ENCODE data around the gene FMNL2.

Gene FMNL2

GRCh38 chr2:152646264-152646663, 311.3 kb downstream of the FMNL2 start:
- DNase-seq (ENCODE audit: low read depth, low spot score): no peak

- no peak for DNase-seq (ENCODE audit: low read depth, low spot score)
Measured at GRCh38 chr2:152646775-152647174, 311.8 kb downstream of the FMNL2 start.

GRCh38 chr2:152647552-152647951, 312.6 kb downstream of the FMNL2 start:
- no peak for DNase-seq (ENCODE audit: low read depth, low spot score)

- DNase-seq (ENCODE audit: low read depth, low spot score): no peak
Measured at GRCh38 chr2:152648336-152648735, 313.4 kb downstream of the FMNL2 start.

- no peak for DNase-seq (ENCODE audit: low read depth, low spot score)
Measured at GRCh38 chr2:152649997-152650396, 315.0 kb downstream of the FMNL2 start.

- no peak for DNase-seq (ENCODE audit: low read depth, low spot score)
Measured at GRCh38 chr2:152650768-152651371, 315.9 kb downstream of the FMNL2 start.

GRCh38 chr2:152651834-152652233, 316.9 kb downstream of the FMNL2 start:
- no peak for DNase-seq (ENCODE audit: low read depth, low spot score)

GRCh38 chr2:152655880-152656279, 320.9 kb downstream of the FMNL2 start:
- DNase-seq (ENCODE audit: low read depth, low spot score): no peak

GRCh38 chr2:152657043-152657442, 322.1 kb downstream of the FMNL2 start:
- no peak for DNase-seq (ENCODE audit: low read depth, low spot score)

- DNase-seq (ENCODE audit: low read depth, low spot score): no peak
Measured at GRCh38 chr2:152658221-152658620, 323.2 kb downstream of the FMNL2 start.

GRCh38 chr2:152661076-152661475, 326.1 kb downstream of the FMNL2 start:
- no peak for DNase-seq (ENCODE audit: low read depth, low spot score)

GRCh38 chr2:152664725-152665124, 329.8 kb downstream of the FMNL2 start:
- no peak for DNase-seq (ENCODE audit: low read depth, low spot score)

- no peak for DNase-seq (ENCODE audit: low read depth, low spot score)
Measured at GRCh38 chr2:152674334-152674733, 339.4 kb downstream of the FMNL2 start.

GRCh38 chr2:152676461-152676860, 341.5 kb downstream of the FMNL2 start:
- DNase-seq (ENCODE audit: low read depth, low spot score): no peak

GRCh38 chr2:152678808-152679207, 343.8 kb downstream of the FMNL2 start:
- no peak for DNase-seq (ENCODE audit: low read depth, low spot score)

- DNase-seq (ENCODE audit: low read depth, low spot score): no peak
Measured at GRCh38 chr2:152682663-152683062, 347.7 kb downstream of the FMNL2 start.

- no peak for DNase-seq (ENCODE audit: low read depth, low spot score)
Measured at GRCh38 chr2:152683400-152683799, 348.4 kb downstream of the FMNL2 start.

GRCh38 chr2:152686321-152686720, 351.3 kb downstream of the FMNL2 start:
- no peak for DNase-seq (ENCODE audit: low read depth, low spot score)

- no peak for DNase-seq (ENCODE audit: low read depth, low spot score)
Measured at GRCh38 chr2:152693033-152693432, 358.1 kb downstream of the FMNL2 start.

GRCh38 chr2:152694161-152694661, 359.2 kb downstream of the FMNL2 start:
- DNase-seq (ENCODE audit: low read depth, low spot score): peak; percentile 6

- no peak for DNase-seq (ENCODE audit: low read depth, low spot score)
Measured at GRCh38 chr2:152695763-152696162, 360.8 kb downstream of the FMNL2 start.

- no peak for DNase-seq (ENCODE audit: low read depth, low spot score)
Measured at GRCh38 chr2:152696476-152696875, 361.5 kb downstream of the FMNL2 start.

Measured in activated CD4-positive, CD25-positive, alpha-beta regulatory T cell treated with anti-CD3 and anti-CD28 coated beads, Interleukin-2, amount 50 U/mL, for 16 hours (primary cell).